NCI-H2227 treated with DMSO at 0.1 percent for 48 hours (cell line): ENCODE data around the gene FARS2.

ENCODE experiments used
- DNase-seq: peaks from one replicate; lab custom pipeline; 2025; lab: John Stamatoyannopoulos, UW

FARS2 gene

GRCh38 chr6:5260661-5261544, at the start of gene FARS2, which contains the start of gene LYRM4:
Gene FARS2, plus strand, starts transcription at chr6:5261513.
Gene LYRM4, minus strand, starts transcription at chr6:5260950. Its CDS starts 217 bp downstream, at chr6:5260733.
- peak; percentile 95 for DNase-seq

- no peak for DNase-seq
These were observed 47.5 kb upstream of the FARS2 start for GRCh38 chr6:5213836-5214235.

GRCh38 chr6:5214570-5215052, 46.7 kb upstream of the FARS2 start:
- DNase-seq = no peak

GRCh38 chr6:5215159-5215558, 46.2 kb upstream of the FARS2 start:
- DNase-seq = no peak

- DNase-seq = no peak
These were observed 45.5 kb upstream of the FARS2 start for GRCh38 chr6:5215799-5216198.

- DNase-seq = no peak
These were observed 44.0 kb upstream of the FARS2 start for GRCh38 chr6:5217356-5217755.

- DNase-seq = no peak
These were observed 42.2 kb upstream of the FARS2 start for GRCh38 chr6:5219011-5219691.

GRCh38 chr6:5220443-5220842, 40.9 kb upstream of the FARS2 start:
- DNase-seq = no peak

GRCh38 chr6:5223309-5223708, 38.0 kb upstream of the FARS2 start:
- peak; percentile 4 for DNase-seq

GRCh38 chr6:5229356-5229755, 32.0 kb upstream of the FARS2 start:
- no peak for DNase-seq

- no peak for DNase-seq
These were observed 31.2 kb upstream of the FARS2 start for GRCh38 chr6:5230081-5230480.

- DNase-seq = no peak
These were observed 30.0 kb upstream of the FARS2 start for GRCh38 chr6:5231289-5231688.

- no peak for DNase-seq
These were observed 26.4 kb upstream of the FARS2 start for GRCh38 chr6:5234874-5235273.

- no peak for DNase-seq
These were observed 25.5 kb upstream of the FARS2 start for GRCh38 chr6:5235830-5236229.

GRCh38 chr6:5237805-5238204, 23.5 kb upstream of the FARS2 start:
- no peak for DNase-seq

GRCh38 chr6:5238336-5238735, 23.0 kb upstream of the FARS2 start:
- no peak for DNase-seq

GRCh38 chr6:5241252-5241651, 20.1 kb upstream of the FARS2 start:
- no peak for DNase-seq

GRCh38 chr6:5243069-5243468, 18.2 kb upstream of the FARS2 start:
- no peak for DNase-seq

- DNase-seq = no peak
These were observed 14.9 kb upstream of the FARS2 start for GRCh38 chr6:5246141-5247097.

GRCh38 chr6:5247201-5247600, 14.1 kb upstream of the FARS2 start:
- DNase-seq = no peak

- DNase-seq = no peak
These were observed 12.8 kb upstream of the FARS2 start for GRCh38 chr6:5248302-5249098.
